GM19372 (cell line): ENCODE data around the gene GSN.

Experiments used
- ATAC-seq: cut with Tn5 transposase; IDR thresholded peaks from one replicate; pipeline ENCODE4 v1.9.1; 2021; ENCODE audit warnings: mild to moderate bottlenecking, low read depth, moderate library complexity; ENCODE audit not compliant: unreplicated experiment

The GSN gene

GRCh38 chr9:121340676-121341392 lies 72.9 kb downstream of the GSN start:
- peak; percentile 71 for ATAC-seq

- ATAC-seq: no peak
Observed at GRCh38 chr9:121344184-121344583, 76.2 kb downstream of the GSN start.

GRCh38 chr9:121345070-121345469 lies 77.1 kb downstream of the GSN start:
- no peak for ATAC-seq

GRCh38 chr9:121348221-121348620 lies 80.3 kb downstream of the GSN start:
- ATAC-seq: no peak

- no peak for ATAC-seq
Observed at GRCh38 chr9:121349009-121349408, 81.0 kb downstream of the GSN start.

GRCh38 chr9:121350036-121350435 lies 82.1 kb downstream of the GSN start:
- no peak for ATAC-seq

GRCh38 chr9:121350993-121351561 lies 83.1 kb downstream of the GSN start:
- no peak for ATAC-seq

GRCh38 chr9:121353241-121354061 lies 85.5 kb downstream of the GSN start:
- peak; percentile 98 for ATAC-seq

- no peak for ATAC-seq
Observed at GRCh38 chr9:121354141-121354540, 86.2 kb downstream of the GSN start.

GRCh38 chr9:121354762-121355161 lies 86.8 kb downstream of the GSN start:
- ATAC-seq: no peak

- ATAC-seq: no peak
Observed at GRCh38 chr9:121357011-121357410, 89.0 kb downstream of the GSN start.

- ATAC-seq: no peak
Observed at GRCh38 chr9:121358751-121359150, 90.8 kb downstream of the GSN start.

GRCh38 chr9:121359351-121360294 lies 91.7 kb downstream of the GSN start:
- ATAC-seq: no peak

GRCh38 chr9:121360601-121361374 lies 92.8 kb downstream of the GSN start:
- no peak for ATAC-seq

- no peak for ATAC-seq
Observed at GRCh38 chr9:121362813-121363621, 95.1 kb downstream of the GSN start.

GRCh38 chr9:121363622-121363961 lies 95.6 kb downstream of the GSN start:
- no peak for ATAC-seq

GRCh38 chr9:121364077-121364476 lies 96.1 kb downstream of the GSN start:
- ATAC-seq: no peak

- ATAC-seq: no peak
Observed at GRCh38 chr9:121364886-121365285, 96.9 kb downstream of the GSN start.

- ATAC-seq: no peak
Observed at GRCh38 chr9:121365564-121365963, 97.6 kb downstream of the GSN start.
